Osteoblast (primary cell): ENCODE measurements around the gene BTN2A1. TPM values are rescaled to one million over a fixed set of nuclear protein-coding genes. Genes with fewer than 3 reads are reported as not detected.

Experiments used
- DNase-seq: peaks from one replicate; pipeline ENCODE4 v3.0.0; 2011; ENCODE audit warnings: low spot score, mixed read lengths; ENCODE audit not compliant: insufficient read length; ENCODE audit errors: missing footprints
- H2AFZ ChIP-seq: 2 replicates; pipeline ENCODE4 v1.6.0; 2011; ENCODE audit warnings: mild to moderate bottlenecking, low read length
- H3K27ac ChIP-seq: 2 replicates; pipeline ENCODE4 v1.5.1; 2011; ENCODE audit warnings: mild to moderate bottlenecking, low read depth, low read length, moderate library complexity
- H3K27me3 ChIP-seq: 2 replicates; pipeline ENCODE4 v1.6.0; 2012; ENCODE audit warnings: mild to moderate bottlenecking, control low read depth, inconsistent platforms, low read length, moderate library complexity; ENCODE audit not compliant: insufficient read depth
- H3K36me3 ChIP-seq: 2 replicates; pipeline ENCODE4 v1.5.1; 2011; ENCODE audit warnings: mild to moderate bottlenecking, low read length, control low read depth, moderate library complexity; ENCODE audit not compliant: insufficient read depth
- H3K4me1 ChIP-seq: 2 replicates; pipeline ENCODE4 v1.5.1; 2011; ENCODE audit warnings: mild to moderate bottlenecking, low read length, control low read depth, moderate library complexity; ENCODE audit not compliant: insufficient read depth
- H3K4me2 ChIP-seq: 2 replicates; pipeline ENCODE4 v1.6.0; 2011; ENCODE audit warnings: mild to moderate bottlenecking, low read length; ENCODE audit not compliant: insufficient read depth
- H3K4me3 ChIP-seq: fragments of 200-600 bp; sonication (generic); 3 replicates; pipeline ENCODE4 v1.5.1; 2012; ENCODE audit warnings: mild to moderate bottlenecking, low read length, inconsistent platforms; ENCODE audit not compliant: insufficient read depth
- H3K79me2 ChIP-seq: 2 replicates; pipeline ENCODE4 v1.6.0; 2012; ENCODE audit warnings: mild to moderate bottlenecking, low read length, control low read depth, inconsistent platforms; ENCODE audit not compliant: insufficient read depth
- H3K9me3 ChIP-seq: 2 replicates; pipeline ENCODE4 v1.5.1; 2011; ENCODE audit warnings: low read depth, low read length, control low read depth
- H4K20me1 ChIP-seq: 2 replicates; pipeline ENCODE4 v1.6.0; 2012; ENCODE audit warnings: mild to moderate bottlenecking, low read length, control low read depth; ENCODE audit not compliant: insufficient read depth
- total RNA-seq: library from RNA; depleted of rRNA; stranded (reverse); fragments of >200 nt; gene quantifications from 2 replicates; pipeline ENCODE4 v1.2.3, GENCODE V29; 2012
- TF ChIP-seq, protein P1 (sequence below): IDR thresholded peaks from 2 replicates; pipeline ENCODE4 v1.5.1; 2011; ENCODE audit warnings: mild to moderate bottlenecking, low read depth, low read length, moderate library complexity; ENCODE audit errors: extremely low read depth

The BTN2A1 gene
- total RNA-seq, 1 donor, result 10.5 TPM

- DNase-seq, result no peak
These were observed 32.5 kb downstream of the BTN2A1 start for GRCh38 chr6:26489996-26490964.

DNA sequence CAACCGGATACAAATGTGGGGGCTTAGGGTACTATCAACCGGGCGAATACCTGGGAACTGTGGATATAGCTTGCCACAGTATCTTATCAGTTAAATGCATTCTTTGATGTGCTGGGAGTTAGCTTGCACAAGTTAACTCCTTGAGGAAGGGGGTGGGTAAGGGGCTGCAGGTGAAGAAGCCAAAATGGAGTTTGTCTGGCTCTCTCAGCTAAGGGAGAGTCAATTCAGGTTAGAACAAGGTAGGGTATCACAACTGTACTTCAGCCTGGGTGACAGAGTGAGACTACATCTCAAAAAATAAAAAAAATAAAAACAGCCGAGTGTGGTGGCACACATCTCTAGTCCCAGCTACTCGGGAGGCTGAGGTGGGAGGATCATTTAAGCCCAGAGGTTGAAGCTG is 33.8 kb downstream of the BTN2A1 start:
- no peaks in the 10 kb centered on the region for H3K9me3 ChIP-seq
- no peak for DNase-seq
- H2AFZ ChIP-seq, result no peak overlapping the region
- no peaks in the 10 kb centered on the region for H3K4me1 ChIP-seq
- no peak overlapping the region for H3K27ac ChIP-seq
- peaks cover 9% of the 10 kb centered on the region for H3K27me3 ChIP-seq
- H3K36me3 ChIP-seq, result no peaks in the 10 kb centered on the region
- H4K20me1 ChIP-seq, result no peaks in the 10 kb centered on the region
- TF ChIP-seq, protein P1, sequence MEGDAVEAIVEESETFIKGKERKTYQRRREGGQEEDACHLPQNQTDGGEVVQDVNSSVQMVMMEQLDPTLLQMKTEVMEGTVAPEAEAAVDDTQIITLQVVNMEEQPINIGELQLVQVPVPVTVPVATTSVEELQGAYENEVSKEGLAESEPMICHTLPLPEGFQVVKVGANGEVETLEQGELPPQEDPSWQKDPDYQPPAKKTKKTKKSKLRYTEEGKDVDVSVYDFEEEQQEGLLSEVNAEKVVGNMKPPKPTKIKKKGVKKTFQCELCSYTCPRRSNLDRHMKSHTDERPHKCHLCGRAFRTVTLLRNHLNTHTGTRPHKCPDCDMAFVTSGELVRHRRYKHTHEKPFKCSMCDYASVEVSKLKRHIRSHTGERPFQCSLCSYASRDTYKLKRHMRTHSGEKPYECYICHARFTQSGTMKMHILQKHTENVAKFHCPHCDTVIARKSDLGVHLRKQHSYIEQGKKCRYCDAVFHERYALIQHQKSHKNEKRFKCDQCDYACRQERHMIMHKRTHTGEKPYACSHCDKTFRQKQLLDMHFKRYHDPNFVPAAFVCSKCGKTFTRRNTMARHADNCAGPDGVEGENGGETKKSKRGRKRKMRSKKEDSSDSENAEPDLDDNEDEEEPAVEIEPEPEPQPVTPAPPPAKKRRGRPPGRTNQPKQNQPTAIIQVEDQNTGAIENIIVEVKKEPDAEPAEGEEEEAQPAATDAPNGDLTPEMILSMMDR, result no peak
- no peak overlapping the region for H3K4me2 ChIP-seq
- H3K4me3 ChIP-seq, result no peak overlapping the region
- no peaks in the 10 kb centered on the region for H3K79me2 ChIP-seq

More at GRCh38 chr6:26489996-26490964, 32.5 kb downstream of the BTN2A1 start:
- no peak overlapping the region for H3K4me2 ChIP-seq
- H3K27ac ChIP-seq, result no peak overlapping the region
- H3K79me2 ChIP-seq, result no peaks in the 10 kb centered on the region
- H4K20me1 ChIP-seq, result no peaks in the 10 kb centered on the region
- H3K36me3 ChIP-seq, result no peaks in the 10 kb centered on the region
- no peak overlapping the region for H3K4me3 ChIP-seq
- no peak overlapping the region for H2AFZ ChIP-seq
- TF ChIP-seq, protein P1, result no peak
- H3K27me3 ChIP-seq, result peaks cover 8% of the 10 kb centered on the region
- H3K9me3 ChIP-seq, result no peaks in the 10 kb centered on the region
- no peaks in the 10 kb centered on the region for H3K4me1 ChIP-seq

- Histone ChIP-seq H2AFZ (no peak overlapping the region), H3K27ac (no peak overlapping the region), H3K79me2 (no peaks in the 10 kb centered on the region), H3K36me3 (no peaks in the 10 kb centered on the region), H3K27me3 (peaks cover 12% of the 10 kb centered on the region), H3K4me3 (no peak overlapping the region), H3K4me1 (no peaks in the 10 kb centered on the region), H3K4me2 (no peak overlapping the region), H3K9me3 (no peaks in the 10 kb centered on the region), H4K20me1 (no peaks in the 10 kb centered on the region)
- TF ChIP-seq, protein P1, result peak; percentile 34
- DNase-seq, result peak; percentile 85
These were observed 35.5 kb downstream of the BTN2A1 start for GRCh38 chr6:26493258-26493657.

- Histone ChIP-seq H3K79me2 (no peaks in the 10 kb centered on the region), H3K4me1 (no peaks in the 10 kb centered on the region), H2AFZ (no peak overlapping the region), H3K27ac (no peak overlapping the region), H3K27me3 (peaks cover 12% of the 10 kb centered on the region), H4K20me1 (no peaks in the 10 kb centered on the region), H3K36me3 (no peaks in the 10 kb centered on the region), H3K9me3 (no peaks in the 10 kb centered on the region), H3K4me2 (no peak overlapping the region), H3K4me3 (no peak overlapping the region)
- TF ChIP-seq, protein P1, result no peak
- no peak for DNase-seq
These were observed 36.4 kb downstream of the BTN2A1 start for GRCh38 chr6:26494117-26494516.
